ENCODE data around the gene BOD1.
"Not testable (repeated sequence)": the region's sequence is repeated elsewhere in the genome, so short reads cannot be mapped to it uniquely, and the experiment has no call there.

BOD1 gene

GRCh38 chr5:173613433-173614159 lies 2.9 kb downstream of the BOD1 start:
- no peak for DNase-seq

- DNase-seq: no peak
These were observed 3.5 kb downstream of the BOD1 start for GRCh38 chr5:173612948-173613347.

- no peak for DNase-seq
These were observed 4.7 kb downstream of the BOD1 start for GRCh38 chr5:173611706-173612105.

- DNase-seq: no peak
These were observed 12.3 kb downstream of the BOD1 start for GRCh38 chr5:173604141-173604540.

GRCh38 chr5:173602423-173602822 lies 14.0 kb downstream of the BOD1 start:
- no peak for DNase-seq

GRCh38 chr5:173598686-173599085 lies 17.8 kb downstream of the BOD1 start:
- no peak for DNase-seq

GRCh38 chr5:173597304-173597703 lies 19.1 kb downstream of the BOD1 start:
- DNase-seq: no peak

GRCh38 chr5:173595841-173596240 lies 20.6 kb downstream of the BOD1 start:
- DNase-seq: no peak

- DNase-seq: no peak
These were observed 22.4 kb downstream of the BOD1 start for GRCh38 chr5:173594061-173594460.

GRCh38 chr5:173592050-173592669 lies 24.3 kb downstream of the BOD1 start:
- DNase-seq: no peak

- DNase-seq: no peak
These were observed 25.4 kb downstream of the BOD1 start for GRCh38 chr5:173591056-173591514.

- no peak for DNase-seq
These were observed 25.9 kb downstream of the BOD1 start for GRCh38 chr5:173590436-173591055.

GRCh38 chr5:173586133-173586532 lies 30.3 kb downstream of the BOD1 start:
- not testable (repeated sequence) for DNase-seq

GRCh38 chr5:173583346-173583745 lies 33.1 kb downstream of the BOD1 start:
- DNase-seq: no peak

- DNase-seq: no peak
These were observed 34.0 kb downstream of the BOD1 start for GRCh38 chr5:173582216-173583111.

GRCh38 chr5:173581408-173582215 lies 34.8 kb downstream of the BOD1 start:
- DNase-seq: peak; percentile 19

- DNase-seq: no peak
These were observed 37.4 kb downstream of the BOD1 start for GRCh38 chr5:173578947-173579615.

GRCh38 chr5:173577817-173578216 lies 38.6 kb downstream of the BOD1 start:
- DNase-seq: no peak

- no peak for DNase-seq
These were observed 39.3 kb downstream of the BOD1 start for GRCh38 chr5:173577166-173577565.

GRCh38 chr5:173575985-173576384 lies 40.5 kb downstream of the BOD1 start:
- DNase-seq: no peak

GRCh38 chr5:173574983-173575382 lies 41.5 kb downstream of the BOD1 start:
- no peak for DNase-seq
